ENCODE data around the gene ITPR3.

The ITPR3 gene

GRCh38 chr6:33712914-33713313 is 91.8 kb downstream of the ITPR3 start:
- DNase-seq (ENCODE audit: low read depth in 2 of 2, low spot score in 1 of 2): no peak

- no peak for DNase-seq (ENCODE audit: low read depth in 2 of 2, low spot score in 1 of 2)
Measured at GRCh38 chr6:33713786-33714185, 92.7 kb downstream of the ITPR3 start.

GRCh38 chr6:33714385-33715040 is 93.4 kb downstream of the ITPR3 start:
- no peak for DNase-seq (ENCODE audit: low read depth in 2 of 2, low spot score in 1 of 2)

GRCh38 chr6:33716379-33716778 is 95.3 kb downstream of the ITPR3 start:
- DNase-seq (ENCODE audit: low read depth in 2 of 2, low spot score in 1 of 2): no peak

GRCh38 chr6:33716890-33717632 is 95.9 kb downstream of the ITPR3 start:
- DNase-seq (ENCODE audit: low read depth in 2 of 2, low spot score in 1 of 2): no peak

GRCh38 chr6:33717934-33718455 is 96.9 kb downstream of the ITPR3 start:
- no peak for DNase-seq (ENCODE audit: low read depth in 2 of 2, low spot score in 1 of 2)

GRCh38 chr6:33718713-33719112 is 97.6 kb downstream of the ITPR3 start:
- DNase-seq (ENCODE audit: low read depth in 2 of 2, low spot score in 1 of 2): no peak

GRCh38 chr6:33719326-33719987 is 98.3 kb downstream of the ITPR3 start:
- DNase-seq (ENCODE audit: low read depth in 2 of 2, low spot score in 1 of 2): no peak

GRCh38 chr6:33720998-33721397 is 99.9 kb downstream of the ITPR3 start:
- DNase-seq (ENCODE audit: low read depth in 2 of 2, low spot score in 1 of 2): no peak

GRCh38 chr6:33721508-33721907 is 100.4 kb downstream of the ITPR3 start:
- DNase-seq (ENCODE audit: low read depth in 2 of 2, low spot score in 1 of 2): no peak

GRCh38 chr6:33722103-33722623 is 101.0 kb downstream of the ITPR3 start:
- no peak for DNase-seq (ENCODE audit: low read depth in 2 of 2, low spot score in 1 of 2)

- DNase-seq (ENCODE audit: low read depth in 2 of 2, low spot score in 1 of 2): no peak
Measured at GRCh38 chr6:33723371-33724085, 102.4 kb downstream of the ITPR3 start.

GRCh38 chr6:33724102-33725023 is 103.2 kb downstream of the ITPR3 start:
- no peak for DNase-seq (ENCODE audit: low read depth in 2 of 2, low spot score in 1 of 2)

GRCh38 chr6:33725222-33725621 is 104.1 kb downstream of the ITPR3 start:
- no peak for DNase-seq (ENCODE audit: low read depth in 2 of 2, low spot score in 1 of 2)

- no peak for DNase-seq (ENCODE audit: low read depth in 2 of 2, low spot score in 1 of 2)
Measured at GRCh38 chr6:33725891-33726673, 105.0 kb downstream of the ITPR3 start.

GRCh38 chr6:33726696-33727095 is 105.6 kb downstream of the ITPR3 start:
- DNase-seq (ENCODE audit: low read depth in 2 of 2, low spot score in 1 of 2): no peak

- no peak for DNase-seq (ENCODE audit: low read depth in 2 of 2, low spot score in 1 of 2)
Measured at GRCh38 chr6:33727126-33727525, 106.0 kb downstream of the ITPR3 start.

GRCh38 chr6:33727932-33728331 is 106.8 kb downstream of the ITPR3 start:
- DNase-seq (ENCODE audit: low read depth in 2 of 2, low spot score in 1 of 2): no peak

GRCh38 chr6:33728438-33728837 is 107.3 kb downstream of the ITPR3 start:
- no peak for DNase-seq (ENCODE audit: low read depth in 2 of 2, low spot score in 1 of 2)
